ENCODE measurements around the gene IQGAP1. TPM values are rescaled to one million over a fixed set of nuclear protein-coding genes. Genes with fewer than 3 reads are reported as not detected.

Gene IQGAP1
- total and polyA plus RNA-seq, 11 donors: 18.9 to 115 (median 36.1) TPM

DNA sequence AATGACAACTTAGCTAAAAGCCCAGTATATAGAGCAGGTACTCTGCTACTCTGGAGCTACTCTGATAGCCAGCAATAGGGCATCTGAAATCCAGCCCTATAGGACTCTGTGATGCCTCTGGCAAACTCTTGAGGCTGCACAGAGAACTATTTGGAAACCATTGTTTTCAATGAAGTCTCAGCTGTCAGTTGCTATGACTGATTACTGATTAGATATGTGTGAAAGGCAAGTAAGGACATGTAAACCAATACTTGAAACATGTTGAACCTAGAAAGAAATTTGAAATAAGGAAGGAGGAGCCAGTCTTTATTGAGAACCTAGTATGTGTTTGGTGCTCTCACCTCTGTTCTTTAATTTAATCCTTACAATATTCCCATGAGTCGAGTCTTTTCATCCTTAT is 101.5 kb downstream of the IQGAP1 start:
- 96 to 98% (median 96%) methylated on average over 1 of the region's 1 CpG for WGBS, 4 donors
- Histone ChIP-seq H3K36me3 (peaks cover 4 to 100% (median 100%) of the 10 kb centered on the region in 9 donors), H3K27ac (no peak overlapping the region), H3K4me3 (no peak overlapping the region), H3K9me3 (no peaks in the 10 kb centered on the region), H3K4me1 (no peaks in the 10 kb centered on the region), H3K27me3 (no peaks in the 10 kb centered on the region)
- no peak for ATAC-seq
- TF ChIP-seq, protein P1, sequence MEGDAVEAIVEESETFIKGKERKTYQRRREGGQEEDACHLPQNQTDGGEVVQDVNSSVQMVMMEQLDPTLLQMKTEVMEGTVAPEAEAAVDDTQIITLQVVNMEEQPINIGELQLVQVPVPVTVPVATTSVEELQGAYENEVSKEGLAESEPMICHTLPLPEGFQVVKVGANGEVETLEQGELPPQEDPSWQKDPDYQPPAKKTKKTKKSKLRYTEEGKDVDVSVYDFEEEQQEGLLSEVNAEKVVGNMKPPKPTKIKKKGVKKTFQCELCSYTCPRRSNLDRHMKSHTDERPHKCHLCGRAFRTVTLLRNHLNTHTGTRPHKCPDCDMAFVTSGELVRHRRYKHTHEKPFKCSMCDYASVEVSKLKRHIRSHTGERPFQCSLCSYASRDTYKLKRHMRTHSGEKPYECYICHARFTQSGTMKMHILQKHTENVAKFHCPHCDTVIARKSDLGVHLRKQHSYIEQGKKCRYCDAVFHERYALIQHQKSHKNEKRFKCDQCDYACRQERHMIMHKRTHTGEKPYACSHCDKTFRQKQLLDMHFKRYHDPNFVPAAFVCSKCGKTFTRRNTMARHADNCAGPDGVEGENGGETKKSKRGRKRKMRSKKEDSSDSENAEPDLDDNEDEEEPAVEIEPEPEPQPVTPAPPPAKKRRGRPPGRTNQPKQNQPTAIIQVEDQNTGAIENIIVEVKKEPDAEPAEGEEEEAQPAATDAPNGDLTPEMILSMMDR (IDR thresholded peaks at IDR 0.05): no peak
- no peak for TF ChIP-seq POLR2A (IDR thresholded peaks at IDR 0.05)
- DNase-seq: no peak
- intact Hi-C loops (cut with DNase I): no loop called here

DNA sequence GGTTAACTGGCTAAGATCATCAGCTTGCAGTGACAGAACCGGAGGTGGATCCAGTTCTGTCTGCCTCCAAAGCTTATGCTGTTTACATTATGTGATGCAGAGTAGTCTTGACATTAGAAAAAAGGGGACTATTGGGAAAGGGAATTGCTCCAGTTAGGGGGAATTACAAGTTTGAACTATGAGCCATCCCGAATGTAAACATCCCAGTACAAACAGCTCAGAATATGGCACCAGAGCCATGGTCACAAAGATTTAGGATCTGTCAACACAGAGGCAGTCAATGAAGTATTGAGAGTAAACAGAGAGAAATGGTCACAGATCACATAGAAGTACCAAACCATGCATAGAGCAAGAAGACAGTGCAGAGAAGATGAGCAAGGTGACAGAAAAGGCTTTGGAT is 101.9 kb downstream of the IQGAP1 start:
- WGBS, 4 donors: 88 to 98% (median 97%) methylated on average over 2 of the region's 2 CpGs
- H3K4me3 ChIP-seq: no peak overlapping the region
- no peak for ATAC-seq
- no peak overlapping the region for H3K27ac ChIP-seq
- H3K27me3 ChIP-seq: no peaks in the 10 kb centered on the region
- intact Hi-C loops (cut with DNase I): loop anchor here in 1 of 10 donors (10.0 kb wide), 1 partner anchor 395 kb away; the partner anchor contains the start of gene FES
- no peaks in the 10 kb centered on the region for H3K9me3 ChIP-seq
- peaks cover 4 to 100% (median 100%) of the 10 kb centered on the region in 9 donors for H3K36me3 ChIP-seq
- H3K4me1 ChIP-seq: no peaks in the 10 kb centered on the region
- TF ChIP-seq POLR2A (IDR thresholded peaks at IDR 0.05): no peak
- TF ChIP-seq, protein P1 (IDR thresholded peaks at IDR 0.05): no peak
- DNase-seq: no peak

DNA sequence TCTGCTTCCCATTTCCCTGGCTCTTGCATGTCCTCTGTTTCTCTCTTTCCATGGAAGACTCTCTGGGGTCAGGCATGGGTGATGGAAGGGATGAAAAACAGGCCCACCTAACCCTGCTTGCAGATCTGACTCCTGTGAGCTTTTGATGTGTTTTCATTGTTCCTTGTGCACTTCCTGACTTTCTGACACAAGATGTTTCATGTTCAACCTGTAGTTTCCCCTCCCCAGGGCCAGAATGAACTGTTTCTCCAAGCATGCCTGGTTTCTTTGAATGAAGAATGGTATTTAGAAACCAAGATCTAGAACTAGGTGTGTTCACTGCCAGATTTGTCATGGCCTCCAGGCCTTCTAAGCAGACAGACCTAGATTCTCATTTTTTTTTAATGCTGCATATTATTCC is 105.6 kb downstream of the IQGAP1 start:
- H3K36me3 ChIP-seq: peaks cover 2 to 100% (median 100%) of the 10 kb centered on the region in 9 donors
- H3K4me1 ChIP-seq: peaks cover 0 to 14% (median 6%) of the 10 kb centered on the region in 12 donors
- intact Hi-C loops (cut with DNase I): loop anchor here in 1 of 10 donors (10.0 kb wide), 1 partner anchor 391 kb away; the partner anchor contains the start of gene FES
- no peak overlapping the region for H3K27ac ChIP-seq
- DNase-seq (no peak), ATAC-seq (no peak)
- H3K4me3 ChIP-seq: no peak overlapping the region
- H3K27me3 ChIP-seq: no peaks in the 10 kb centered on the region
- TF ChIP-seq, protein P1 (IDR thresholded peaks at IDR 0.05): no peak
- no peak for TF ChIP-seq POLR2A (IDR thresholded peaks at IDR 0.05)
- H3K9me3 ChIP-seq: no peaks in the 10 kb centered on the region

DNA sequence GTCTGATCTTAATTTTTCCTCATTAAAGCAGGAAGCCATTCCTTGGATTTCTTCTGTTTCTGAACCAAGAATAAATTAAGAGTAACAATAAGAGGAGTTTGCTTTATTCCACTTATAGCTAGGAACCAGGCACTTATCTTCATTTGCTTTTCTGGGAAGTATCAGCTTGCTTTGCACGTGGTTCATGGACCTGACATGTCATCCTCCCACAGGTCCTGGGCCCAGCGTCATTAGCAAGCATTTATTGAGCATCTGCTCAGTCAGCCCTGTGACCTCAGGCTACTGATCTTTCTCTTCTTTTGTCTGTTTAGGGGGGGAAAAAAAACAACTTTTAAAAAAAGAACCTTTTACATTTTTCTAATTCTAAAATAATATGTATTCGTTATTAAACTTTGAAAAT is 107.0 kb downstream of the IQGAP1 start:
- no peaks in the 10 kb centered on the region for H3K27me3 ChIP-seq
- DNase-seq: no peak
- H3K27ac ChIP-seq: no peak overlapping the region
- ATAC-seq: no peak
- 50 to 61% (median 58%) methylated on average over 3 of the region's 3 CpGs for WGBS, 4 donors
- peaks cover 0 to 14% (median 6%) of the 10 kb centered on the region in 12 donors for H3K4me1 ChIP-seq
- H3K9me3 ChIP-seq: no peaks in the 10 kb centered on the region
- TF ChIP-seq POLR2A (IDR thresholded peaks at IDR 0.05): no peak
- TF ChIP-seq, protein P1 (IDR thresholded peaks at IDR 0.05): no peak
- H3K36me3 ChIP-seq: peaks cover 2 to 100% (median 100%) of the 10 kb centered on the region in 9 donors
- H3K4me3 ChIP-seq: no peak overlapping the region
- intact Hi-C loops (cut with DNase I): loop anchor here in 1 of 10 donors (10.0 kb wide), 1 partner anchor 390 kb away; the partner anchor contains the start of gene FES
